ENCODE results near the gene DAP.

GRCh38 chr5:10673407-10673806 lies 87.6 kb downstream of the DAP start:
- TF ChIP-seq, protein P1, sequence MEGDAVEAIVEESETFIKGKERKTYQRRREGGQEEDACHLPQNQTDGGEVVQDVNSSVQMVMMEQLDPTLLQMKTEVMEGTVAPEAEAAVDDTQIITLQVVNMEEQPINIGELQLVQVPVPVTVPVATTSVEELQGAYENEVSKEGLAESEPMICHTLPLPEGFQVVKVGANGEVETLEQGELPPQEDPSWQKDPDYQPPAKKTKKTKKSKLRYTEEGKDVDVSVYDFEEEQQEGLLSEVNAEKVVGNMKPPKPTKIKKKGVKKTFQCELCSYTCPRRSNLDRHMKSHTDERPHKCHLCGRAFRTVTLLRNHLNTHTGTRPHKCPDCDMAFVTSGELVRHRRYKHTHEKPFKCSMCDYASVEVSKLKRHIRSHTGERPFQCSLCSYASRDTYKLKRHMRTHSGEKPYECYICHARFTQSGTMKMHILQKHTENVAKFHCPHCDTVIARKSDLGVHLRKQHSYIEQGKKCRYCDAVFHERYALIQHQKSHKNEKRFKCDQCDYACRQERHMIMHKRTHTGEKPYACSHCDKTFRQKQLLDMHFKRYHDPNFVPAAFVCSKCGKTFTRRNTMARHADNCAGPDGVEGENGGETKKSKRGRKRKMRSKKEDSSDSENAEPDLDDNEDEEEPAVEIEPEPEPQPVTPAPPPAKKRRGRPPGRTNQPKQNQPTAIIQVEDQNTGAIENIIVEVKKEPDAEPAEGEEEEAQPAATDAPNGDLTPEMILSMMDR (IDR thresholded peaks at IDR 0.05) = no peak
- TF ChIP-seq EP300 (IDR thresholded peaks at IDR 0.05; ENCODE audit: low read depth) (no peak), POLR2A (IDR thresholded peaks at IDR 0.05) (no peak), POLR2AphosphoS5 (IDR thresholded peaks at IDR 0.05) (no peak)

Data from transverse colon (tissue), 4 donors.